K562 (cell line): ENCODE results near the gene THG1L. TPM values are rescaled to one million over a fixed set of nuclear protein-coding genes. Genes with fewer than 3 reads are reported as not detected.
A peak's percentile ranks its signal among the peaks of the same experiment; 100 is the strongest.

Experiments used
- ARID1B ChIP-seq: fragments of 450-650 bp; IDR thresholded peaks from 2 replicates; pipeline ENCODE4 v1.6.1; 2016; ENCODE audit warnings: antibody characterized with exemption, mild to moderate bottlenecking, inconsistent platforms
- BRF1 ChIP-seq: IDR thresholded peaks from 3 replicates; pipeline ENCODE4 v1.6.1; 2011; ENCODE audit warnings: borderline replicate concordance, mild to moderate bottlenecking; ENCODE audit not compliant: insufficient read length; ENCODE audit errors: extremely low read depth
- CBX8 ChIP-seq: fragments of 200-600 bp; sonication (generic); IDR thresholded peaks from 2 replicates; pipeline ENCODE4 v1.6.1; 2012; ENCODE audit warnings: borderline replicate concordance, mixed run types, low read depth, mild to moderate bottlenecking, moderate library complexity, mixed read lengths, low read length, control low read depth, inconsistent platforms; ENCODE audit not compliant: poor library complexity, severe bottlenecking; ENCODE audit errors: extremely low read depth
- CEBPB ChIP-seq: fragments of 450-650 bp; IDR thresholded peaks from 2 replicates; pipeline ENCODE4 v1.6.1; 2016; ENCODE audit warnings: missing genetic modification characterization, missing compliant biosample characterization
- GABPB2 ChIP-seq: fragments of 250-450 bp; sonication (Bioruptor Pico); conservative IDR thresholded peaks from 2 replicates; pipeline ENCODE4 v1.5.1; 2021; ENCODE audit warnings: mild to moderate bottlenecking
- NR3C1 ChIP-seq: sonication (generic); formaldehyde crosslinking; IDR thresholded peaks from 2 replicates; pipeline ENCODE4 v1.8.1; 2022; ENCODE audit warnings: missing genetic modification reagents
- OTX1 ChIP-seq: fragments of 450-650 bp; formaldehyde crosslinking; IDR thresholded peaks from 2 replicates; pipeline ENCODE4 v1.4.0; 2022; ENCODE audit warnings: mild to moderate bottlenecking
- PHF21A ChIP-seq: fragments of 450-650 bp; IDR thresholded peaks from 2 replicates; pipeline ENCODE4 v1.6.1; 2017; ENCODE audit warnings: low read depth, borderline replicate concordance
- SRSF7 ChIP-seq: fragments of 200-400 bp; formaldehyde crosslinking; optimal IDR thresholded peaks from 2 replicates; pipeline ENCODE3; 2017; ENCODE audit warnings: mild to moderate bottlenecking, low read depth, low read length
- STAT5A ChIP-seq: IDR thresholded peaks from 2 replicates; pipeline ENCODE4 v1.6.1; 2012; ENCODE audit warnings: low read length, inconsistent platforms, borderline replicate concordance
- U2AF2 ChIP-seq: fragments of 200-400 bp; formaldehyde crosslinking; optimal IDR thresholded peaks from 2 replicates; pipeline ENCODE3; 2017; ENCODE audit warnings: low read depth, mild to moderate bottlenecking, low read length
- ZNF212 ChIP-seq: fragments of 450-650 bp; formaldehyde crosslinking; IDR thresholded peaks from 2 replicates; pipeline ENCODE4 v1.4.0; 2020; ENCODE audit warnings: mild to moderate bottlenecking
- ZNF77 ChIP-seq: fragments of 250-450 bp; sonication (Bioruptor Pico); IDR thresholded peaks from 2 replicates; pipeline ENCODE4 v1.5.0; 2020
- polyA plus RNA-seq, 8 experiments: library from polyadenylated mRNA; depleted of rRNA in 4 of 8; stranded (reverse) in 5 of 8; unstranded in 3 of 8; fragments of >200 nt; fragmentation: Nextera tagmentation in 2 of 8; fragmentation: Illumina TruSeq in 1 of 8; extraction: Ambion mirVana in 2 of 8; extraction: Trizol in 1 of 8; gene quantifications; 2 replicates each; pipeline versions ENCODE4 v1.2.1 to v1.2.3, GENCODE V29; 2011 to 2014; ENCODE audit warnings: inconsistent platforms in 1 of 8, missing spikeins in 1 of 8
- total RNA-seq, 7 experiments: library from RNA; depleted of rRNA in 6 of 7; stranded (reverse); fragments of >200 nt in 6 of 7; fragmentation: Illumina TruSeq in 2 of 7; extraction: Trizol in 2 of 7; gene quantifications; 2 replicates each; pipeline versions ENCODE4 v1.2.1 to v1.2.3, GENCODE V29; 2011 to 2021; ENCODE audit warnings: low replicate concordance in 1 of 7
- TF ChIP-seq, protein P1 (sequence below): IDR thresholded peaks from 2 replicates; pipeline ENCODE4 v1.6.1; 2011; ENCODE audit warnings: borderline replicate concordance, low read depth, mild to moderate bottlenecking, moderate library complexity, low read length; ENCODE audit not compliant: insufficient read depth, poor library complexity, severe bottlenecking
- TF ChIP-seq, protein P2 (sequence below): IDR thresholded peaks from 2 replicates; pipeline ENCODE4 v1.6.1; 2016; ENCODE audit warnings: missing genetic modification characterization, missing compliant biosample characterization
- TF ChIP-seq, protein P3 (sequence below): fragments of 450-650 bp; IDR thresholded peaks from 2 replicates; pipeline ENCODE4 v1.6.1; 2016; ENCODE audit warnings: low read depth

The THG1L gene
- total and polyA plus RNA-seq, 9 of the 15 experiments (the other 6 are each of a cell fraction or from before 2014, with no cell fraction given): 21.8 to 40.7 (median 28.0) TPM

DNA sequence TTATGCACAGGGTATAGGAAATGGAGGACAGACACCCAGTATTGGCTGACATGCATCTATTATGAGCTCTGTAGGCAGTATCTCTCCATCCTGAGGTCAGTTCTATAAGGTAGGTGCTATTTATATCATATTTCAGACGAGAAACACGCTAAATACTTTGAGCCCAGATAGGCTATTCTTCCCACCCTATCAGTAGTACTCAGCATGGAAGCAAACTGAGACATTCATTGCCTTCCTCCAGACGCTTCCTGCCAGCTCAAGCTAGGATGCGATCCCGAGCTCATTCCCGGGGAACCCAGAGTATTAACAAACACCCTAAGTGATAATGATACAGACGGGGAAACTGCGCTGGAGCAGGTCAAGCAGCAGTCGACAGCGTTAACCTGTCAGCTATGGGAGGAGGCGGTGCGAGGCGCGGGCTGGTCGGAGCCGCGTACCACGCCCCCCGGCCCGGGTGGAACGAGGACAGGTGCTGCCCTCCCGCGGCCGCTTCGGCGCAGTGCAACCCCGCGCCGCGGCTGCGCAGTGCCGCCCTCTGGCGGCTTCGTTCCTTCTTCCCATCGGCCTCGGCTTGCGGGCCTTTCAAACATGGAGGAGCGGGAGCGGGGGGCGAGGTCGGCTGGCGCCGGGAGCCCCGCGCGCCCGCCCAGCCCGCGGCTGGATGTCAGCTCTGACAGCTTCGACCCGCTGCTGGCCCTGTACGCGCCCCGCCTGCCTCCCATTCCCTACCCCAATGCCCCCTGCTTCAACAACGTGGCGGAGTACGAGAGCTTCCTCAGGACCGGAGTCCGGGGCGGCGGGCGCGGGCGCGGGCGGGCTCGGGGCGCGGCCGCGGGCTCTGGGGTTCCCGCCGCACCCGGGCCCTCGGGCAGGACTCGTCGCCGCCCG lies 12.2 kb downstream of the THG1L start, which contains the start of gene LSM11 (continued):
- TF ChIP-seq ARID1B (no peak), OTX1 (CRISPR knock-in tag) (no peak), STAT5A (no peak), CBX8 (no peak), U2AF2 (no peak), SRSF7 (no peak), ZNF212 (CRISPR knock-in tag) (no peak), BRF1 (no peak), GABPB2 (CRISPR knock-in tag) (no peak), NR3C1 (no peak), CEBPB (no peak), ZNF77 (CRISPR knock-in tag) (no peak), PHF21A (no peak)
- TF ChIP-seq, protein P1, sequence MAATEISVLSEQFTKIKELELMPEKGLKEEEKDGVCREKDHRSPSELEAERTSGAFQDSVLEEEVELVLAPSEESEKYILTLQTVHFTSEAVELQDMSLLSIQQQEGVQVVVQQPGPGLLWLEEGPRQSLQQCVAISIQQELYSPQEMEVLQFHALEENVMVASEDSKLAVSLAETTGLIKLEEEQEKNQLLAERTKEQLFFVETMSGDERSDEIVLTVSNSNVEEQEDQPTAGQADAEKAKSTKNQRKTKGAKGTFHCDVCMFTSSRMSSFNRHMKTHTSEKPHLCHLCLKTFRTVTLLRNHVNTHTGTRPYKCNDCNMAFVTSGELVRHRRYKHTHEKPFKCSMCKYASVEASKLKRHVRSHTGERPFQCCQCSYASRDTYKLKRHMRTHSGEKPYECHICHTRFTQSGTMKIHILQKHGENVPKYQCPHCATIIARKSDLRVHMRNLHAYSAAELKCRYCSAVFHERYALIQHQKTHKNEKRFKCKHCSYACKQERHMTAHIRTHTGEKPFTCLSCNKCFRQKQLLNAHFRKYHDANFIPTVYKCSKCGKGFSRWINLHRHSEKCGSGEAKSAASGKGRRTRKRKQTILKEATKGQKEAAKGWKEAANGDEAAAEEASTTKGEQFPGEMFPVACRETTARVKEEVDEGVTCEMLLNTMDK: peak; percentile 80
- TF ChIP-seq, protein P2, sequence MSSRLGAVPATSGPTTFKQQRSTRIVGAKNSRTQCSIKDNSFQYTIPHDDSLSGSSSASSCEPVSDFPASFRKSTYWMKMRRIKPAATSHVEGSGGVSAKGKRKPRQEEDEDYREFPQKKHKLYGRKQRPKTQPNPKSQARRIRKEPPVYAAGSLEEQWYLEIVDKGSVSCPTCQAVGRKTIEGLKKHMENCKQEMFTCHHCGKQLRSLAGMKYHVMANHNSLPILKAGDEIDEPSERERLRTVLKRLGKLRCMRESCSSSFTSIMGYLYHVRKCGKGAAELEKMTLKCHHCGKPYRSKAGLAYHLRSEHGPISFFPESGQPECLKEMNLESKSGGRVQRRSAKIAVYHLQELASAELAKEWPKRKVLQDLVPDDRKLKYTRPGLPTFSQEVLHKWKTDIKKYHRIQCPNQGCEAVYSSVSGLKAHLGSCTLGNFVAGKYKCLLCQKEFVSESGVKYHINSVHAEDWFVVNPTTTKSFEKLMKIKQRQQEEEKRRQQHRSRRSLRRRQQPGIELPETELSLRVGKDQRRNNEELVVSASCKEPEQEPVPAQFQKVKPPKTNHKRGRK (tag): no peak
- TF ChIP-seq, protein P3, sequence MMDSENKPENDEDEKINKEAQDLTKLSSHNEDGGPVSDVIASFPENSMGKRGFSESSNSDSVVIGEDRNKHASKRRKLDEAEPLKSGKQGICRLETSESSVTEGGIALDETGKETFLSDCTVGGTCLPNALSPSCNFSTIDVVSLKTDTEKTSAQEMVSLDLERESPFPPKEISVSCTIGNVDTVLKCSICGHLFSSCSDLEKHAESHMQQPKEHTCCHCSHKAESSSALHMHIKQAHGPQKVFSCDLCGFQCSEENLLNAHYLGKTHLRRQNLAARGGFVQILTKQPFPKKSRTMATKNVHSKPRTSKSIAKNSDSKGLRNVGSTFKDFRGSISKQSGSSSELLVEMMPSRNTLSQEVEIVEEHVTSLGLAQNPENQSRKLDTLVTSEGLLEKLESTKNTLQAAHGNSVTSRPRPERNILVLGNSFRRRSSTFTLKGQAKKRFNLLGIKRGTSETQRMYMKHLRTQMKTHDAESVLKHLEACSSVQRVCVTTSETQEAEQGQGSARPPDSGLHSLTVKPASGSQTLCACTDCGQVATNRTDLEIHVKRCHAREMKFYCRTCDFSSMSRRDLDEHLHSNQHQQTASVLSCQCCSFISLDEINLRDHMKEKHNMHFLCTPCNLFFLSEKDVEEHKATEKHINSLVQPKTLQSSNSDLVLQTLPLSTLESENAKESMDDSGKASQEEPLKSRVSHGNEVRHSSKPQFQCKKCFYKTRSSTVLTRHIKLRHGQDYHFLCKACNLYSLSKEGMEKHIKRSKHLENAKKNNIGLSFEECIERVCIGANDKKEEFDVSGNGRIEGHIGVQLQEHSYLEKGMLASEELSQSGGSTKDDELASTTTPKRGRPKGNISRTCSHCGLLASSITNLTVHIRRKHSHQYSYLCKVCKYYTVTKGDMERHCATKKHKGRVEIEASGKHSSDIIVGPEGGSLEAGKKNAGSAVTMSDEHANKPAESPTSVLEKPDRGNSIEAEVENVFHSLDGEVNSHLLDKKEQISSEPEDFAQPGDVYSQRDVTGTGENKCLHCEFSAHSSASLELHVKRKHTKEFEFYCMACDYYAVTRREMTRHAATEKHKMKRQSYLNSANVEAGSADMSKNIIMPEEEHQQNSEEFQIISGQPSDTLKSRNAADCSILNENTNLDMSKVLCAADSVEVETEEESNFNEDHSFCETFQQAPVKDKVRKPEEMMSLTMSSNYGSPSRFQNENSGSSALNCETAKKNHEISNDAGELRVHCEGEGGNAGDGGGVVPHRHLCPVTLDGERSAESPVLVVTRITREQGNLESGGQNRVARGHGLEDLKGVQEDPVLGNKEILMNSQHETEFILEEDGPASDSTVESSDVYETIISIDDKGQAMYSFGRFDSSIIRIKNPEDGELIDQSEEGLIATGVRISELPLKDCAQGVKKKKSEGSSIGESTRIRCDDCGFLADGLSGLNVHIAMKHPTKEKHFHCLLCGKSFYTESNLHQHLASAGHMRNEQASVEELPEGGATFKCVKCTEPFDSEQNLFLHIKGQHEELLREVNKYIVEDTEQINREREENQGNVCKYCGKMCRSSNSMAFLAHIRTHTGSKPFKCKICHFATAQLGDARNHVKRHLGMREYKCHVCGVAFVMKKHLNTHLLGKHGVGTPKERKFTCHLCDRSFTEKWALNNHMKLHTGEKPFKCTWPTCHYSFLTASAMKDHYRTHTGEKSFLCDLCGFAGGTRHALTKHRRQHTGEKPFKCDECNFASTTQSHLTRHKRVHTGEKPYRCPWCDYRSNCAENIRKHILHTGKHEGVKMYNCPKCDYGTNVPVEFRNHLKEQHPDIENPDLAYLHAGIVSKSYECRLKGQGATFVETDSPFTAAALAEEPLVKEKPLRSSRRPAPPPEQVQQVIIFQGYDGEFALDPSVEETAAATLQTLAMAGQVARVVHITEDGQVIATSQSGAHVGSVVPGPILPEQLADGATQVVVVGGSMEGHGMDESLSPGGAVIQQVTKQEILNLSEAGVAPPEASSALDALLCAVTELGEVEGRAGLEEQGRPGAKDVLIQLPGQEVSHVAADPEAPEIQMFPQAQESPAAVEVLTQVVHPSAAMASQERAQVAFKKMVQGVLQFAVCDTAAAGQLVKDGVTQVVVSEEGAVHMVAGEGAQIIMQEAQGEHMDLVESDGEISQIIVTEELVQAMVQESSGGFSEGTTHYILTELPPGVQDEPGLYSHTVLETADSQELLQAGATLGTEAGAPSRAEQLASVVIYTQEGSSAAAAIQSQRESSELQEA: no peak
